Uterus (tissue), 2 donors: ENCODE measurements around the gene MOCS3.

Source experiments
- CTCF ChIP-seq, 4 experiments: fragments of 200-600 bp in 2 of 4; fragments of 450-650 bp in 2 of 4; sonication (generic) in 2 of 4; IDR thresholded peaks; one replicate each; pipeline ENCODE4 v1.5.1; 2016 to 2019; ENCODE audit warnings: antibody characterized with exemption in 4 of 4, mild to moderate bottlenecking in 2 of 4, moderate library complexity in 1 of 4
- POLR2A ChIP-seq, 2 donors: fragments of 450-650 bp; IDR thresholded peaks; one replicate each; pipeline ENCODE4 v1.6.1; 2016; ENCODE audit warnings: antibody characterized with exemption in 2 of 2, mild to moderate bottlenecking in 1 of 2, moderate library complexity in 1 of 2

GRCh38 chr20:51012357-51012756 is 53.7 kb downstream of the MOCS3 start:
- TF ChIP-seq CTCF (IDR thresholded peaks at IDR 0.05) (no peak), POLR2A (IDR thresholded peaks at IDR 0.05) (no peak)
